Measurements from ENCODE around the gene PRLR.

PRLR gene

GRCh38 chr5:35143841-35144240, 86.4 kb downstream of the PRLR start:
- no peak for TF ChIP-seq CTCF (IDR thresholded peaks at IDR 0.05)

GRCh38 chr5:35141739-35142138, 88.5 kb downstream of the PRLR start:
- TF ChIP-seq CTCF (IDR thresholded peaks at IDR 0.05), result no peak

GRCh38 chr5:35138232-35138631, 92.1 kb downstream of the PRLR start:
- no peak for TF ChIP-seq CTCF (IDR thresholded peaks at IDR 0.05)

- no peak for TF ChIP-seq CTCF (IDR thresholded peaks at IDR 0.05)
Observed at GRCh38 chr5:35136386-35136785, 93.9 kb downstream of the PRLR start.

GRCh38 chr5:35135239-35135700, 95.0 kb downstream of the PRLR start:
- TF ChIP-seq CTCF (IDR thresholded peaks at IDR 0.05), result no peak

GRCh38 chr5:35134278-35135030, 95.8 kb downstream of the PRLR start:
- no peak for TF ChIP-seq CTCF (IDR thresholded peaks at IDR 0.05)

- TF ChIP-seq CTCF (IDR thresholded peaks at IDR 0.05), result no peak
Observed at GRCh38 chr5:35133186-35133585, 97.1 kb downstream of the PRLR start.

- TF ChIP-seq CTCF (IDR thresholded peaks at IDR 0.05), result no peak
Observed at GRCh38 chr5:35131723-35132122, 98.6 kb downstream of the PRLR start.

Measured in LNCAP (cell line).